ENCODE results near the gene ZNF283.

GRCh38 chr19:43797556-43797955, 29.6 kb upstream of the ZNF283 start:
- TF ChIP-seq GATA2 (IDR thresholded peaks at IDR 0.05; ENCODE audit: low read depth, low read length) (no peak), GATA3 (IDR thresholded peaks at IDR 0.05; ENCODE audit: low read depth, low read length) (no peak)

Data from SH-SY5Y (cell line).